ENCODE results near the gene SH2B3.
"Not testable (repeated sequence)": the region's sequence is repeated elsewhere in the genome, so short reads cannot be mapped to it uniquely, and the experiment has no call there.

The SH2B3 gene

DNA sequence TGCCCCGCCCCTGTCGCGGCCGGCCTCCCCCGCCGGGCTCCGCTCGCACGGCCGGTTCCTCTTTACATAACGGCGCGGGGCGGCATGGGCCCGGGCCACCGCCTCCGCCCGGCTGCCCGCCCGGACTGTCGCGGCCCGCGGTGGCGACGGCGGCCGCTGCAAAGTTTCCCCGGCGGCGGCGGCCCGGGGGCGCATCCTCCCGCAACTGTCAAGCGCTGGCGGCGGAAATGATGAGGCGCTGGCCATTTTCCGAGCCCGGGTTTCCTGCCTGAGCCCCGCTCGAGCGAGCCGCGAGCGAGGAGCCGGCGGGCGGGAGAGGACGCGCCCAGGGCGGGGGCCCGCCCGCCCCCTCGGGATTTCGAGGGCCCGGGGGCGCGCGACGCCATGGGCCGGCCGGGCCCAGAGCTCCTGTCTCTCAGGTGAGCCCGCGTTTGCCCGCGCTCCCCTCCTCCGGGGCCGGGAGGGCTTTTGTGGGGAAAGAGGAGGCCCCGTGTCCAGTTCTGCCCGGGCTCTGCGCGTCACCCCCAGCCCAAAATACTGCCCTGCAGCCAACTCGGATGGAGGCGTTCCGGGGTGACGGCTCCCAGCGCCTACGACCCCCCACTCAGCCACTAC lies at the start of gene SH2B3:
Gene SH2B3, plus strand, starts transcription at position 65 of the 615 bp plus-strand sequence. CDS start 12,223 bp downstream, outside the sequence.
- DNase-seq (ENCODE audit: low spot score) = no peak

DNA sequence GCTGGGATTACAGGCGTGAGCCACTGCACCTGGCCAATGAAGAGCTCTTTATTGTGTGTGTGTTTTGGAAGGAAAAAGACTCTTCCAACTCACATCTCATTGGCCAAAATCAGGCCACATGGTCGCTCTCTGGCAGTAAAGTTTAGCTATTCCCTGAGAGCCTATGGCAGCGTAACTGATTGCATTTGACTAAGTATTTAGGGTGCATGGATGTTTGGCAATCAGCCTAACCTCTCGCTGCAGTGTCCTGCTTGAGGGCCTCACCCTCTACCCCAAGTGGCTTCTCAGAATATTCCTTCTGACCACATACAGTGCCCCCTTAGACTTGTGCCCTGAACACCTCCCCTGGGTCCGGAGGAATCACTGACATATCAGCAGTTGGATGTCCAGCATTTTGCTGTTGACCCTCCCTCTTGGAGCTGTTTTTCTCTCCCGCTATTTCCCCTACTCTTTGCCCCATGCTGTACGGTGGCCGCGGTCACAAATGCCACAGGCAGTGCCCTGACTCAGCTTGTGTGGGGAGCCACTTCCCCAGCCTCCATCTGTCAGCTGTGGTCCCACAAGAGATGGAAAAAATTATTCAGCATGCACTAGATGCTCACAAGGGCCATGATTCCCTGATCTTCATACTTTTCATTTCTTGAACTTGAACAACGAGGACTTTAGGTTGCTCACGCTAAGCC lies 46.4 kb upstream of the SH2B3 start:
- no peak for DNase-seq (ENCODE audit: low spot score)

DNA sequence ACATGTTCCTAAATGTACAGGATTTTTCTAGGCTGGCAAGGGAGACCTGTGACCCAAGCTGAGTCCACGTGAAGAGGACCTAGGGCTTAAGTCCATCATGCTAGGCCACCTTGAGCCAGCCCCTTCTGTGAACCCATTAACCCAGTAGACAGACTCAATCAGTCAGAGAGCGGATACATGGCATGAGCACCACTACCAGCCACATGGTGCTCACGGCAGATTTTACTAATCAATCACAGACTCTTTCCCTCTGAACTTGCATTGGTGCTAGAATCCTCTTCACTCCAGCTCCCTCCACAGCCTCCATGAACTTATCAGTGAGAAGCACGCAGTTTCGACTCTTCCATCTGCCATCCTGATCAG lies 45.8 kb upstream of the SH2B3 start:
- peak; percentile 39 for DNase-seq (ENCODE audit: low spot score)

DNA sequence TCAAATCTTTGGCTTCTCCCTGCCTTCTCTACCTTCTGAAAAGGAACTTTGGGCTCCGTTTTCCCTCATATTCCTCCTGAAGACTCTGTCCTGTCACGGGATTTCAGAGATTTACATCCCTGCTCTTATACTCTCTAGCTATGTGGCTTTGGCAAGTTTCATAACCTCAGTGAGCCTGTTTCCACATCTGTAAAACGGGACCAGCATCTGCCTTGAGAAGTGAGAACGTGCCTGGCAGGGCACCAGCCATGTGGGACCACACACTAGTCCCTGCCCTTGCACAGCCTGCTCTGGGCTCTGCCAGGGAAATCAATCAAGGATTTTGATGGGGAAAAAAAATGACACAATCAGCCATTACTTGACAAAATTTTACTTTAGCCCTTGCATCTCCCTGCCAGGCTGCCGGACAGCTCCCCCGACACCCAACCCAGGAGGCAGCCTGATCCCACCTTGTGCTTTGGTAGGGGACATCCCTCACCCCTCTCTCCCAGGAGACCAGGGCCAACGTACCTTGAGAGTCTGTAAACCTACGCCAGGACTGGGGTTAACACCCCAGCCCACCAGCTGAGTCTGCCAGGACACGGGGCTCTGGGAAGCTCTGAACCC lies 45.3 kb upstream of the SH2B3 start:
- no peak for DNase-seq (ENCODE audit: low spot score)

DNA sequence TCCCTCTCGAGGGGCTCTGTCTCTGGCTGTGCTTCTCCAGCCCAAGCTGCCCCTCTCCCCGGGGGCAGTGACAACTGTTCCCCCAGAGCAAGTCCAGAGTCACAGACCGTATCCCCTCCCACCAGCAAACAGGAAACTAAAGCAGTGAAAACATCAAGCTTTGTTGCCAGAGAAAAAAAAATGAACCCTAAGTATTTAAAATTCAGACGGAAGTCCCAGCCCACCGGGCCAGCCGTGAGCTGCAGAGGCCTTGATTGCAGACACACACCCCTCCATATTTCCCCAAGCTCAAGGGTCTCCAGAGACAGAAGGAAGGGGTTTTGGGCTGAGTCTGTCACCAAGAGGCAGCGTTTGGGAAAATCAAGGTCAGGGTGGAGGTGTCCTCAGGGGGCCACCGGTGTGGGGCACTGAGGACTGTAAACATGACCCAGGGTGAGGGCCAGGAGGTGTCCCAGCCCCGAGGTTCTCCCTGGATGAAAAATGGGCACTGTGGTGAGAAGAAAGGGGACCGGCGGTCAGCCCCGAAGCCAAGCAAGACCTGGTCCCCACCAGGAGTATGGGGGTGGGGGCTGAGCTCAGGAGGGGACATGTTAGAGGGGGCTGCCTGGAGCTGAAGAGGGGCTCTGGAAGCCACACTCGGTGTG lies 44.5 kb upstream of the SH2B3 start:
- no peak for DNase-seq (ENCODE audit: low spot score)

DNA sequence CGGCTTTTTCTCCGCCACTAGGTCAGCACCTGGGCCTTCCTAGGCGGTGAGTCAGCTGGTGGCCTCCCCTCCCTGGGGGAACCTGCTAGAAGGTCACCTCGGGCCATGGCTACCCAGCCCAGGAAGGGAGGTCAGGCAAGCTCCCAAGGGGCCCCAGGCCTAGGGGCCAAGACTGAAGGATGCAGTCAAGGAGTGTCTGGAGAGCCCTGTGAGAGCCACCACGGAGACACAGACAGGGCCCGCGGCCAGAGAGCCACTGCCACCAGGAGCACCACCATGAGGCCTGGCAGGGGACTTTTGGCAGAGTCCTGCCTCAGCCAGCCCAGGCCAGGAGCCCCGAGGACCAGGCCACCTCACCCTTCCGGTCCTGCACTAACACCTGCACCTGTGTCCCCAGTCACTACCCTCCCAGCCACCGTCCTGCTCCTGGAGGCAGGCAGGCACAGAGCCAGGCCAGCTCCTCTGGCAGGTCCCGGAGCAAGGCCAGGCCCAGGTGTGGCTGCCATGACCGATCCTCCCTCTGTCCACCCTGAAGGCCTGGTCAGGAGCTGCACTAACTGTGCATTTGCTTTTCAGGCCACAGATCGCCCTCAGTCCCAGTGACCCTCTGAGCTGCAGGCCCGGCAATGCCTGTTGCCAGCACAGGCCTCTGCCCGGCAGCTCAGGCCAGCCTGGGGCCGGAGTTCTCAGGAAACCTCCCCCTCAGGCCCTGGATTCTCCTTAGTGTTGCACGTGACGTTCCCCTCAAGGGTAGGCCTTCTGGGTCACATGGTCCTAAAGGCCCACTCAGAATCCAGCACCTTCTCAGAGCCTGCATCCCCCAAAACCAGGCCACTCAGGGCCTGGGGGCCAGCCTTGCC lies 43.8 kb upstream of the SH2B3 start:
- DNase-seq (ENCODE audit: low spot score) = no peak

DNA sequence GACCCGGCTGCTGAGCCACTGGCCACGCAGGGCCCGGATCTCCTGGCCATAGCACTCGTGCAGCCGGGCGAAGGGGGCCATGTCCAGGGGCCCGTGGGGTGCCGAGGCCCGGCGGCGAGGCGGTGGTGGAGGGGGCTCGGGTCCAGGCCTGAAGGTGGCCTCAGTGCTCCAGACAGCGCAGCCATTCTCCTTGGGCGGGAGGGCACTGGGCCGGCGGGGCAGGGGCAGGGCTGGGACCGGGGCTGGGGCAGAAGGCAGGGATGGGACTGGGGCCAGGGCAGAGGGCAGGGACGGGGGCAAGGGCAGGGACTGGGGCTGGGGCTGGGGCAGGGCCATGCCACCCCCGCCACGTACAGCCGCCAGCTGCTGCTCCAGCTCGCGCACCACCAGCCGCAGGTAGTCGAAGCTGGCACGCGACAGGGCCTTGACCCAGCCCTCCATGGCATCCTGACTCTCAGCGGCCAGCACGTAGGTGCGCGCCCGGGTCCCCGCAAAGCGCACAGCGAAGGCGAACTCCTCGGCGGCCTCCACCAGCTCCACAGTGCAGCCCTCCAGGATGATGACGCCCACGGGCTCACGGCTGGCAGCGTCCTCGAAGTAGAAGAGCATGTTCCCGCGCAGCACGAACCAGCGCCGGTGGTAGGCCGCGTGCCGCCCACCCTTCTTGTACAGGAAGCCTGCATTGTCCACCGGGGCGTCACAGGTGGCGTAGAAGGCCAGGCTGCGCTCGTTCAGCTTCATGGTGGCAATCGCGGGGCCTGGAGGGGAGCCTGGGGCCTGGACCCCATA lies 42.8 kb upstream of the SH2B3 start:
- DNase-seq (ENCODE audit: low spot score) = no peak

DNA sequence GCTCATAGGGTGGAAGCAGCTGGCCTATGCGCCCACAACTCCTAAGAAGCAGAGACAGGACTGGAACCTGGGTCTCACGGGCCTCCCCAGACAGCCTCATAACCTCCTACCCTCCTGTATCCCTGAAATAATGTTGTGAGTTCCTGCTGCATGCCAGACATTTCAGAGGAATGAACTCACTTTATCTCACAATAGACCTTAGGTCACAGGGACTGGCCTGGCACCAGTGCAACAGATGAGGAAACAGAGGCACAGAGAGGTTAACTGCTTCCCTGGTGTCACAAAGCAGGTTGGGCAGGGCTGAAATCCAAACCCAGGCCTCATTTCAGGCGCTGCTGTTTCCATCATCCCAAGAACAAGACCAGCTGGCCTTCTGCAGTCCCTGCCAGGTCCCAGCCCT lies 42.1 kb upstream of the SH2B3 start:
- no peak for DNase-seq (ENCODE audit: low spot score)

DNA sequence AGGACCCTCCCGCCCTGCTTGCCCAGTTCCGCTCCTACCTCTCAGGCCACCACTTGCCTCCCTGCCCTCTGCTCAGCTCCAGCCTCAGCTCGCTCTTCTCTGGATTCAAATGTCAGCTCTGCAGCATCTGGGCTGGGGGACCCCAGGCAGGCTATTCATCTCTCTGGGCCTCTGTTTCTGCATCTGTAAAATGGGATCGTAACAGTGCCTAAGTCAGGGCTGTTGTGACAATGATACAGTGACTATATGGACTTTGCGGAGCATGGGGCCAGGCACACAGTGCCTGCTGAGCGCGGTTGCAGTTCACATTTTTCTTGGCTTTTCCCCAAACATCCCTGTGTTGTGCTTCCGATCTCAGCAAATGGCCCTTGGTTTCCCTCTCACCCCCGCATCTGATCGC lies 39.6 kb upstream of the SH2B3 start:
- DNase-seq (ENCODE audit: low spot score) = no peak

DNA sequence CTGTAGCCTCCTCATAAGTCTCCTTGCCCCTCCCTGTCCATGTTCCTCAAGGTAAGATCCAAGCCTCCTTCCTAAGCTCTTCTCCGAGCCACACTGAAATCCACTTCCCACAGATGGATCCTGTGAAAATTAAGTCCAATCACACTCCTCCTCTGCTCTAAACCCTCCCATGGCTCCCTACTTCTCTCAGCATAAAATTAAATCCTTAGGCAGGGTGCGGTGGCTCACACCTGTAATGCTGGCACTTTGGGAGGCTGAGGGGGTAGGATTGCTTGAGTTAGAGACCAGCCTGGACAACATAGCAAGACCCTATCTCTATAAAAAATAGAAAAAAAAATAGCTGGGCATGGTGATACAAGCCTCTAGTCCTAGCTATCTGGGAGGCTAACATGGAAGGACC lies 39.1 kb upstream of the SH2B3 start:
- DNase-seq (ENCODE audit: low spot score) = no peak

DNA sequence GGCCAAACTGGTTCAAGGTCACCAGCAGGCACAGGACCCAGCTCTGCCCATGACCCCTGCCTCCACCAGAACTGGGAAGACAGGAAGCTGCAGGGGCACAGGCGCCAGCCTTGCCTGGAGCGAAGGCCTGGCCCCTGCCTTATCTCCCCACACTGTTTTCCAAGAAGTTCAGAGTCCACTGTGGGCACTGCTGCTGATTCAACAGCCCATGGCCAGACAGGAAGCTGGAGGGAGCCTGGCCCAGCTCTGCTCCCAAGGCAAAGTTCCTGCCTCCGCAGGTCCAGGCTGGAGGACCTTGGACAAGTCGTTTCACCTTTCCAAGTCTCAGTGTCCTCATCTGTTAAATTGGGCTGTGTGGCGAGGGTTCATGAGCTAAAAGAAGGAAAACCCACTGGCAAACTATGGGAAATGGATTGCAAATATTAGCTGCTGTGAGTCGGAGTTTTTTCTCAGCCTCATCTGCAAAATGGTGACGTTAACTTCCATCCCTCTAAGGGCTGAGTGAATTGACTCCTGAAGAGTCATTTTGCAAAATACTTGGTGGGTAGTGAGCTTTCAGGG lies 38.0 kb upstream of the SH2B3 start:
- DNase-seq (ENCODE audit: low spot score) = no peak

DNA sequence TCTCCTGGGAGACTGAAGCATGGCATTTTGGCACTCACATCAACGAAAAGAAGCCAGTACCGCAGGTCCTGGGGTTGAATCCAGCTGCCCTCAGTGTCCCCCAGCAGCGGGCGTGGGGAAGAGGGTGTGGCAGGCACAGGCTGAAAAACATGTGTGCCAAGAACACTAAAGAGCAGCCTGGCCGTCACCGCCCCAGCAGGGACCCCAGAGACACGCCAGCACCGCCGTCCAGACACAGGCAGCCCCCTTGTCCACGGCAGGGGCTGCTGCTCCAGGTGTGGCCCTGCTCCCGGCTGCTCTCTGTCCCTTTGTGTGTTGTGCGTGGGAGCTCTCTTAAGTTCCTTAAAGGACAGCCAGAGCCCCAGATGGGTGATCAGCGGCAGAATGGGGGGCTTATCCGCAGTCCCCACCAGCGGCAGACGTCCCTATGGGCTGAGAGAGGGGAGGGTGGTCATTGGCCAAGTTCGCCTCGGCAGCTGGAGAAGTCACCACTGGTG lies 37.4 kb upstream of the SH2B3 start:
- no peak for DNase-seq (ENCODE audit: low spot score)

DNA sequence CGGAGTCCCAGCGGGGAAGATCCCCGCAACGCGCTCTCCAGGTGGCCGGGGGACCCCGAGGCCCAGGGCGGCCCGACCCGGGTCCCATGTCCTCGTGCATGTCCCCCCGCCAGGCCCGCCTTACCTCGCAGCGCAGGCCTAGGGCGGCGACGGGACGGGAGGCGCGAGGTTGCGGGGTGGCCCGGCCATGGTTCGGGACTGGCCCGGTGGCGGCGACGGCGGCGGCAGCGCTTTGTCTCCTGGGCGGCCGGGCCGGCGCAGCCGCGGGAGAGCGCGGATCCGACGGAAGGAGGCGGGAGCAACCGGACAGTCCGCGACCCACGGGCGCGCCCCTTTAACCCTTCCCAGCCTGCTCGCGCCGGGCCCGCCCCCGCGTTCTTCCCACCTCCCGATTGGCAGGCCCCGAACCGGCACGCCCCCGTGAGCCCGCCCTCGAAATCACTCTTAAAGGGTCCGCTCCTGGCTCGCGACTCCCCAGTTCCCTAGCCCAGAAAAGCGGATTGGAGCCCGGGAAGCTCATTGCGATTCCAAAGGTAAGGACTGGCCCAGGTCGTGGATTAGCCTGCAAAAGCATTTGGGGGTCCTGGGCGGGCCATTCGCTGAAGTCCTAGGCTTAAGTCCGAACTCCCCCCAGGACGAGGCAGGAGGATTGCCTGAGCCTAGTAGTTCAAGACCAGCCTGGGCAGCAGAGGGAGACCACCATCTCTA lies 36.8 kb upstream of the SH2B3 start, which contains the start of gene PHETA1:
Gene PHETA1, minus strand, starts transcription at position 308 of the 708 bp plus-strand sequence. CDS start 5,668 bp downstream, outside the sequence.
- peak; percentile 97 for DNase-seq (ENCODE audit: low spot score)

DNA sequence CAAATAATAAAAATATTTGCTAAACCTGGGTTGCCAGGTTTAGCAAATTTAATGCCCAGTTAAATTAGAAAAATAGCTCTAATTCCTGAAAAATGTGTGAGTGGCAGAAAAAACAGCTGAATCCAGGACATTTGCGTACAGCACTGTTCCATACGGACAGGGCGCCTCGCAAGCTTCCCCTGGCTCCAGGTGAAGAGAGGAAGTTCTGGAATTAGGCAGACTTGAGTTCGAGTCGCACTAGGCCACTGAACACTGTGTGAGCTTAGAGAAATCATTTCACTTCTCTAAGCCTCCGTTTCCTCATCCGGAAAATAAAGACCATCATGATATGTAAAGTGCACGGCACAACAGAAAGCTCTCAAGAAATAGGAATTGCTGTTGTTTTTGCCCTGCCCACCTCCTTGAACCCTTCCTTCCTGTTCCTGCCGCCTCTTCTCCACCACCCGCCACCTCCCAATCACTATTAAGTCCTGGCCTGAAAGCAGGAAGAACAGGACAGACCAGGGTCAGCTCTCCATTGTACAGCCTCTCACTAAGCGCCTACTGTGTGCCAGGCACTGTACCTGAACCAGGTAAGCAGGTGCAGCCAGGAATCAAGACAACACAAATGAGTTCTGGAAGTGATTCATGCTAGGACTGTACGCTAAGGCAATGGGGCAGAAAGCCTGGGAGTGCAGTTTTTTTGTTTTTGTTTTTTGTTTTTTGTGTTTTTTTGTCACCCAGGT lies 36.1 kb upstream of the SH2B3 start:
- DNase-seq (ENCODE audit: low spot score) = no peak

DNA sequence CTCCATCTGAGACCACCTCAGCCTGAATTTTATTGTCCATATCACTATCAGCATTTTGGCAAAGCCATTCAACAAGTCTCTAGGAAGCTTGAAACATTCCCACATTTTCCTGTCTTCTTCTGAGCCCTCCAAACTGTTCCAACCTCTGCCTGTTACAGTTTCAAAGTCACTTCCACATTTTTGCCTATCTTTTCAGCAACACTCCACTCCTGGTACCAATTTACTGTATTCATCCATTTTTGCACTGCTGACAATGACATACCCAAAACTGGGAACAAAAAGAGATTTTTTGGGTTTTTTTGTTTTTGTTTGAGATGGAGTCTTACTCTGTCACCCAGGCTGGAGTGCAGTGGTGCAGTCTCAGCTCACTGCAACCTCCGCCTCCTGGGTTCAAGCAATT lies 32.5 kb upstream of the SH2B3 start:
- DNase-seq (ENCODE audit: low spot score) = not testable (repeated sequence)

DNA sequence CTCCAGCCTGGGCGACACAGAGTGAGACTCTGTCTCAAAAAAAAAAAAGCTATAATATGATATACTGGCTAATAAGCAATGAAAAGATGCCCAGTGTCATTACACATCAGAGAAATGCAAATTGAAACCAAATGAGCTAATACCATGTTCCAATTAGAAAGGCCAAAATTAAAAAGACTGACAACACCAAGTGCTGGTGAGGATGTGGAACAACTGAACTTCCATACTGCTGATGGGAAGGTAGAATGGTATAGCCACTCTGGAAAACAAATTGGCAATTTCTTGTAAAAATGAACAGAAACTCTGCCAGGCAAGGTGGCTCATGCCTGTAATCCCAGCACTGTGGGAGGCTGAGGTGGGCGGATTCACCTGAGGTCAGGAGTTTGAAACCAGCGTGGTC lies 28.3 kb upstream of the SH2B3 start:
- no peak for DNase-seq (ENCODE audit: low spot score)

DNA sequence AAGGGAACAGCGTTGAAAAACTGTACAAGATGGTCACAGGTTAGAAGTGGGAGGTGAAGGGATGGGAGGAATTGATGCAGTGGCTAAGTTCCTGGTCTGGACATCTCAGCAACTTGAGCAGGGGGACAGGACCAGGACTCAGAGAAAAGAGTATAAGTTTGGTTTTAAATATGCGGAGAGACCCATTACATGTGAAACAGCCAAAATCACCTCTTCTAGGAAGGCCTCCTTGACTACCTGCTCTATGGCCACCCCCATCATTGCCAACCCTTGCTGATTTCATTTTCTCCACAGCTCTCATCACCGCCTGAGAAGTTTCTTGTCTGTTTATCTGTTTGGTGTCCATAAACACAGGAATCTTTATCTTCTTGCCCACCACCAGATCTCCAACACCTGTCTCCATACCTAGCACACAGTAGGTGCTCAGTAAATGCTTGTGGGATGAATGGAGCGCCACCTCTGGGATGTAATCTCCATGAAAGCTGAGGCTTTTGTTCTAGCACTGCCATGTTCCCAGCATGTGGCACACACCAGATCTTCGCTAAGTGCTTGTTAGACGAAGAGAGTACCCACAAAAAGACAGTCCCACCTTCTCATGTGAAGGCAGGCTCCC lies 25.7 kb upstream of the SH2B3 start:
- no peak for DNase-seq (ENCODE audit: low spot score)

DNA sequence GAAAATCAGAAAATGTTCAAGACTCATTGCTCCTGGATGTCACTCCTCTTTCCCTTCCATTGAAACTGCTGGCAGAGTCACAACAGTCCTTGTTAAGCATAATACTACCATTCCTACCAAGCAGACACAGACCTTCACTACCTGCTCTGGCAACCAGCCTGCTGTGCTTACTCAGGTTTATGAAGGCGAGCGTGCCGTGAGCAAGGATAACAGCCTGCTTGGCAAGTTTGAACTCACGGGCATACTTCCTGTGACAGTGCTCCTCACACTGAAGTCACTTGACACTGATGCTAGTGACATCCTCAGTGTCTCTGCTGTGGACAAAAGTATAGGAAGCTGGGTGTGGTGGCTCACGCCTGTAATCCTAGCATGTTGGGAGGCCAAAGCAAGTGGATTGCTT lies 21.1 kb upstream of the SH2B3 start:
- no peak for DNase-seq (ENCODE audit: low spot score)

DNA sequence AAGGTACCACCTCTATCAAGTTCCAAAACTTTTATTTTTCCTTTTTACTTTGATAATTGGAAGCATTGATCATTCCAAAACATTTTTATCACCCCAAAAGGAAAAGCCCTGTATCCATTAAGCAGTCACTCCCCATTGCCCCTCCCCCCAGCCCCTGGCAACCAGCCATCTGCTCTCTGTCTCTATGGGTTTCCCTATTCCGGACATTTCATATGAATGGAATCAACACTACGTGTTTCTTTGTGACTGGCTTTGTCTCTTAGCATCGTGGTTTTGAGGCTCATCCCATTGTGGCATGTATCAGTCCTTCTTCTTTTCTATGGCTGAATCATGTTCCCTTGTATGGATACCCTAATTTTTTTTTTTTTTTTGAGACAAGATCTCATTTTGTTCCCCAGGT lies 18.8 kb upstream of the SH2B3 start:
- DNase-seq (ENCODE audit: low spot score) = no peak
